Breast epithelium (tissue), 4 donors: ENCODE results near the gene CYP4F12. TPM values are rescaled to one million over a fixed set of nuclear protein-coding genes. Genes with fewer than 3 reads are reported as not detected.

Experiments used
- DNase-seq, 2 donors: peaks; one replicate each; pipeline ENCODE4 v3.0.0-alpha.2; 2019; ENCODE audit warnings: low spot score in 2 of 2
- H3K27ac ChIP-seq, 2 donors: fragments of 200-600 bp; sonication (generic) in 1 of 2; one replicate each; pipeline ENCODE4 v1.5.1; 2016 to 2019; ENCODE audit warnings: mild to moderate bottlenecking in 1 of 2
- H3K27me3 ChIP-seq, 2 donors: fragments of 200-600 bp; sonication (generic) in 1 of 2; one replicate each; pipeline versions ENCODE4 v1.5.1 to v1.6.0; 2017 to 2019; ENCODE audit warnings: control low read depth in 1 of 2, mild to moderate bottlenecking in 1 of 2
- H3K36me3 ChIP-seq: fragments of 200-600 bp; one replicate; pipeline ENCODE4 v1.5.1; 2019
- H3K4me1 ChIP-seq, 2 donors: fragments of 200-600 bp; sonication (generic); one replicate each; pipeline ENCODE4 v1.5.1; 2016 to 2019; ENCODE audit warnings: control low read depth in 1 of 2
- H3K4me3 ChIP-seq, 3 donors: fragments of 200-600 bp; sonication (generic); 1 replicate in 2 of 3; 2 replicates in 1 of 3; pipeline ENCODE4 v1.5.1; 2016 to 2019; ENCODE audit warnings: mild to moderate bottlenecking in 3 of 3, moderate library complexity in 2 of 3
- H3K9me3 ChIP-seq, 2 donors: fragments of 200-600 bp; sonication (generic) in 1 of 2; one replicate each; pipeline ENCODE4 v1.5.1; 2016 to 2019; ENCODE audit warnings: control low read depth in 1 of 2
- CTCF ChIP-seq, 3 donors: fragments of 450-650 bp; IDR thresholded peaks; one replicate each; pipeline ENCODE4 v1.5.1; 2016 to 2017; ENCODE audit warnings: antibody characterized with exemption in 3 of 3, mild to moderate bottlenecking in 3 of 3, moderate library complexity in 3 of 3
- POLR2A ChIP-seq: fragments of 450-650 bp; IDR thresholded peaks from one replicate; pipeline ENCODE4 v1.6.1; 2016; ENCODE audit warnings: antibody characterized with exemption, mild to moderate bottlenecking, moderate library complexity
- POLR2AphosphoS5 ChIP-seq, 3 donors: sonication (generic); formaldehyde crosslinking; IDR thresholded peaks; one replicate each; pipeline ENCODE4 v1.6.1; 2017; ENCODE audit warnings: antibody characterized with exemption in 3 of 3
- intact Hi-C: fragments of 100-400 bp; cut with DNase I; formaldehyde crosslinking; loops from one replicate; pipeline ENCODE4 v1.15.1; 2023; ENCODE audit warnings: low total_unique reads
- total RNA-seq, 3 donors: library from RNA; depleted of rRNA; stranded (reverse); fragments of >200 nt; gene quantifications; one replicate each; pipeline ENCODE4 v1.1.0, GENCODE V29; 2016

CYP4F12 gene
- total RNA-seq, 3 donors from 2014 or later = 3.5 to 8.8 (median 5.6) TPM

GRCh38 chr19:15639596-15639995 lies 33.3 kb upstream of the CYP4F12 start:
- no peak for DNase-seq
- TF ChIP-seq CTCF (IDR thresholded peaks at IDR 0.05) (no peak), POLR2A (no peak), POLR2AphosphoS5 (IDR thresholded peaks at IDR 0.05) (no peak)
- no peaks in the 10 kb centered on the region for H3K4me1 ChIP-seq
- intact Hi-C loops = no loop called here
- H3K27me3 ChIP-seq = no peaks in the 10 kb centered on the region
- no peaks in the 10 kb centered on the region for H3K36me3 ChIP-seq
- no peak overlapping the region for H3K27ac ChIP-seq
- no peak overlapping the region for H3K4me3 ChIP-seq
- H3K9me3 ChIP-seq = peaks cover 0 to 6% of the 10 kb centered on the region in 2 donors

- H3K27ac ChIP-seq = no peak within 1 kb of the TSS
- intact Hi-C loops = no loop called here
- peak; percentile 41 to 79 for DNase-seq
Measured at GRCh38 chr19:15640294-15640903, 32.5 kb upstream of the CYP4F12 start, which contains the start of gene CYP4F3. CYP4F3 (plus strand) TSS chr19:15640897; CDS start chr19:15641416, 519 bp downstream.

GRCh38 chr19:15640904-15641597 lies 31.8 kb upstream of the CYP4F12 start:
- intact Hi-C loops = no loop called here
- H3K36me3 ChIP-seq = no peaks in the 10 kb centered on the region
- H3K4me3 ChIP-seq = no peak overlapping the region
- H3K4me1 ChIP-seq = no peaks in the 10 kb centered on the region
- no peak overlapping the region for H3K27ac ChIP-seq
- TF ChIP-seq CTCF (IDR thresholded peaks at IDR 0.05) (no peak), POLR2A (no peak), POLR2AphosphoS5 (IDR thresholded peaks at IDR 0.05) (no peak)
- no peak for DNase-seq
- no peaks in the 10 kb centered on the region for H3K27me3 ChIP-seq
- H3K9me3 ChIP-seq = no peaks in the 10 kb centered on the region

More at GRCh38 chr19:15640294-15640903, 32.5 kb upstream of the CYP4F12 start, which contains the start of gene CYP4F3:
- Histone ChIP-seq H3K4me3 (no peak within 1 kb of the TSS), H3K9me3 (peaks cover 0 to 5% of the 10 kb centered on the region in 2 donors), H3K36me3 (no peaks in the 10 kb centered on the region), H3K27me3 (no peaks in the 10 kb centered on the region), H3K4me1 (no peaks in the 10 kb centered on the region)
- TF ChIP-seq POLR2A = no peak
- TF ChIP-seq CTCF (IDR thresholded peaks at IDR 0.05) = no peak

- DNase-seq = no peak
- no peaks in the 10 kb centered on the region for H3K9me3 ChIP-seq
- TF ChIP-seq POLR2A = no peak
- TF ChIP-seq POLR2AphosphoS5 (IDR thresholded peaks at IDR 0.05) = no peak
- no peak for TF ChIP-seq CTCF (IDR thresholded peaks at IDR 0.05)
- H3K36me3 ChIP-seq = no peaks in the 10 kb centered on the region
- intact Hi-C loops = no loop called here
- no peaks in the 10 kb centered on the region for H3K4me1 ChIP-seq
- H3K4me3 ChIP-seq = no peak overlapping the region
- no peak overlapping the region for H3K27ac ChIP-seq
- no peaks in the 10 kb centered on the region for H3K27me3 ChIP-seq
Measured at GRCh38 chr19:15641901-15642491, 30.9 kb upstream of the CYP4F12 start.

GRCh38 chr19:15642807-15643206 lies 30.1 kb upstream of the CYP4F12 start:
- Histone ChIP-seq H3K9me3 (no peaks in the 10 kb centered on the region), H3K36me3 (no peaks in the 10 kb centered on the region), H3K4me3 (no peak overlapping the region), H3K4me1 (no peaks in the 10 kb centered on the region), H3K27ac (no peak overlapping the region), H3K27me3 (no peaks in the 10 kb centered on the region)
- intact Hi-C loops = no loop called here
- TF ChIP-seq CTCF (IDR thresholded peaks at IDR 0.05) (no peak), POLR2A (no peak), POLR2AphosphoS5 (IDR thresholded peaks at IDR 0.05) (no peak)
- no peak for DNase-seq
